Lower leg skin (tissue), 3 donors: ENCODE data around the gene PCNP.

ENCODE experiments used
- POLR2A ChIP-seq, 2 donors: fragments of 450-650 bp; IDR thresholded peaks; one replicate each; pipeline ENCODE4 v1.6.1; 2016 to 2017; ENCODE audit warnings: antibody characterized with exemption in 2 of 2, mild to moderate bottlenecking in 1 of 2, moderate library complexity in 1 of 2
- TF ChIP-seq, protein P1 (sequence below), 3 donors: fragments of 450-650 bp; IDR thresholded peaks; one replicate each; pipeline ENCODE4 v1.5.1; 2016; ENCODE audit warnings: antibody characterized with exemption in 3 of 3, mild to moderate bottlenecking in 3 of 3, moderate library complexity in 2 of 3

DNA sequence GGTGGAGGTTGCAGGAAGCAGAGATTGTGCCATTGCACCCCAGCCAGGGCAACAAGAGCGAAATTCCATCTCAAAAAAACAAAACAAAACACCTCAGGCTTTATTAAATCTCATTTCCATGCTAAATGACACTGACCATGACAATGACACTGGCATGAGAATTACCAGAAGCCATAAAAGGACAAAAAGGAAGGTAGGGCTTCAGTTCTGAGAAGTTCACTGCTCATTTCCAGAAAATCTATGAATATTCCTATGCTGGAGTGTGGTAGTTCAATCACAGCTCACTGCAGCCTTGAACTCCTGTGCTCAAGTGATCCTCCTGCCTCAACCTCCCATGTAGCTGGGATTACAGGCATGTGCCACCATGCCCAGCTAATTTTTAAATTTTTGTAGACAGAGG is 44.7 kb downstream of the PCNP start:
- TF ChIP-seq, protein P1, sequence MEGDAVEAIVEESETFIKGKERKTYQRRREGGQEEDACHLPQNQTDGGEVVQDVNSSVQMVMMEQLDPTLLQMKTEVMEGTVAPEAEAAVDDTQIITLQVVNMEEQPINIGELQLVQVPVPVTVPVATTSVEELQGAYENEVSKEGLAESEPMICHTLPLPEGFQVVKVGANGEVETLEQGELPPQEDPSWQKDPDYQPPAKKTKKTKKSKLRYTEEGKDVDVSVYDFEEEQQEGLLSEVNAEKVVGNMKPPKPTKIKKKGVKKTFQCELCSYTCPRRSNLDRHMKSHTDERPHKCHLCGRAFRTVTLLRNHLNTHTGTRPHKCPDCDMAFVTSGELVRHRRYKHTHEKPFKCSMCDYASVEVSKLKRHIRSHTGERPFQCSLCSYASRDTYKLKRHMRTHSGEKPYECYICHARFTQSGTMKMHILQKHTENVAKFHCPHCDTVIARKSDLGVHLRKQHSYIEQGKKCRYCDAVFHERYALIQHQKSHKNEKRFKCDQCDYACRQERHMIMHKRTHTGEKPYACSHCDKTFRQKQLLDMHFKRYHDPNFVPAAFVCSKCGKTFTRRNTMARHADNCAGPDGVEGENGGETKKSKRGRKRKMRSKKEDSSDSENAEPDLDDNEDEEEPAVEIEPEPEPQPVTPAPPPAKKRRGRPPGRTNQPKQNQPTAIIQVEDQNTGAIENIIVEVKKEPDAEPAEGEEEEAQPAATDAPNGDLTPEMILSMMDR (IDR thresholded peaks at IDR 0.05) = no peak
- no peak for TF ChIP-seq POLR2A (IDR thresholded peaks at IDR 0.05)
